ENCODE measurements around the gene LAPTM5. TPM values are rescaled to one million over a fixed set of nuclear protein-coding genes. Genes with fewer than 3 reads are reported as not detected.

Gene LAPTM5
- total RNA-seq, 1 donor from 2014 or later, result 424 TPM

GRCh38 chr1:30687886-30688285, 69.7 kb downstream of the LAPTM5 start:
- no peak overlapping the region for H3K27ac ChIP-seq
- intact Hi-C loops (cut with DNase I), result no loop called here
- no peak for ATAC-seq
- no peak overlapping the region for H3K4me3 ChIP-seq
- DNase-seq, result peak; percentile 27
- no peaks in the 10 kb centered on the region for H3K36me3 ChIP-seq
- peaks cover 35% of the 10 kb centered on the region for H3K27me3 ChIP-seq
- no peak for TF ChIP-seq CTCF (IDR thresholded peaks at IDR 0.05)
- no peaks in the 10 kb centered on the region for H3K9me3 ChIP-seq
- H3K4me1 ChIP-seq, result no peaks in the 10 kb centered on the region

GRCh38 chr1:30686236-30686935, 71.2 kb downstream of the LAPTM5 start:
- Histone ChIP-seq H3K27ac (no peak overlapping the region), H3K4me1 (no peaks in the 10 kb centered on the region), H3K27me3 (peaks cover 50% of the 10 kb centered on the region), H3K36me3 (no peaks in the 10 kb centered on the region), H3K4me3 (no peak overlapping the region), H3K9me3 (no peaks in the 10 kb centered on the region)
- intact Hi-C loops (cut with DNase I), result no loop called here
- TF ChIP-seq CTCF (IDR thresholded peaks at IDR 0.05), result no peak
- ATAC-seq (no peak), DNase-seq (peak; percentile 31)

- no peaks in the 10 kb centered on the region for H3K36me3 ChIP-seq
- ATAC-seq (no peak), DNase-seq (peak; percentile 57)
- H3K9me3 ChIP-seq, result no peaks in the 10 kb centered on the region
- no peak overlapping the region for H3K27ac ChIP-seq
- no peaks in the 10 kb centered on the region for H3K4me1 ChIP-seq
- intact Hi-C loops (cut with DNase I), result no loop called here
- H3K4me3 ChIP-seq, result no peak overlapping the region
- no peak for TF ChIP-seq CTCF (IDR thresholded peaks at IDR 0.05)
- peaks cover 53% of the 10 kb centered on the region for H3K27me3 ChIP-seq
These were observed 71.8 kb downstream of the LAPTM5 start for GRCh38 chr1:30685796-30686165.

GRCh38 chr1:30684881-30685795, 72.4 kb downstream of the LAPTM5 start:
- Histone ChIP-seq H3K9me3 (no peaks in the 10 kb centered on the region), H3K36me3 (no peaks in the 10 kb centered on the region), H3K4me3 (no peak overlapping the region), H3K27ac (no peak overlapping the region), H3K27me3 (peaks cover 53% of the 10 kb centered on the region), H3K4me1 (no peaks in the 10 kb centered on the region)
- TF ChIP-seq CTCF (IDR thresholded peaks at IDR 0.05), result no peak
- DNase-seq (peak; percentile 86), ATAC-seq (peak; percentile 92)
- intact Hi-C loops (cut with DNase I), result no loop called here

- DNase-seq (peak; percentile 29), ATAC-seq (no peak)
- no peaks in the 10 kb centered on the region for H3K9me3 ChIP-seq
- H3K4me3 ChIP-seq, result no peak overlapping the region
- H3K27ac ChIP-seq, result no peak overlapping the region
- H3K4me1 ChIP-seq, result no peaks in the 10 kb centered on the region
- H3K36me3 ChIP-seq, result no peaks in the 10 kb centered on the region
- intact Hi-C loops (cut with DNase I), result no loop called here
- no peak for TF ChIP-seq CTCF (IDR thresholded peaks at IDR 0.05)
- H3K27me3 ChIP-seq, result peaks cover 53% of the 10 kb centered on the region
These were observed 73.3 kb downstream of the LAPTM5 start for GRCh38 chr1:30684259-30684658.
